ENCODE measurements around the gene OSBPL5. TPM values are rescaled to one million over a fixed set of nuclear protein-coding genes. Genes with fewer than 3 reads are reported as not detected.

The OSBPL5 gene
- total and polyA plus RNA-seq, 9 of the 15 experiments (the other 6 are each of a cell fraction or from before 2014, with no cell fraction given) = 0.06 to 14.8 (median 3.2) TPM

GRCh38 chr11:3091846-3092602, 73.1 kb downstream of the OSBPL5 start (continued):
- peak; percentile 89 for TF ChIP-seq CC2D1A (IDR thresholded peaks at IDR 0.05)
- TF ChIP-seq, protein P1, sequence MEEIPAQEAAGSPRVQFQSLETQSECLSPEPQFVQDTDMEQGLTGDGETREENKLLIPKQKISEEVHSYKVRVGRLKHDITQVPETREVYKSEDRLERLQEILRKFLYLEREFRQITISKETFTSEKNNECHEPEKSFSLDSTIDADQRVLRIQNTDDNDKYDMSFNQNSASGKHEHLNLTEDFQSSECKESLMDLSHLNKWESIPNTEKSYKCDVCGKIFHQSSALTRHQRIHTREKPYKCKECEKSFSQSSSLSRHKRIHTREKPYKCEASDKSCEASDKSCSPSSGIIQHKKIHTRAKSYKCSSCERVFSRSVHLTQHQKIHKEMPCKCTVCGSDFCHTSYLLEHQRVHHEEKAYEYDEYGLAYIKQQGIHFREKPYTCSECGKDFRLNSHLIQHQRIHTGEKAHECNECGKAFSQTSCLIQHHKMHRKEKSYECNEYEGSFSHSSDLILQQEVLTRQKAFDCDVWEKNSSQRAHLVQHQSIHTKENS (CRISPR knock-in tag; IDR thresholded peaks at IDR 0.05) = no peak
- peak; percentile 92 for TF ChIP-seq ARID2 (IDR thresholded peaks at IDR 0.05)
- TF ChIP-seq POLR2AphosphoS5 (IDR thresholded peaks at IDR 0.05; ENCODE audit: control insufficient read depth, insufficient read depth, low read depth, low read length) = no peak
- TF ChIP-seq, protein P2, sequence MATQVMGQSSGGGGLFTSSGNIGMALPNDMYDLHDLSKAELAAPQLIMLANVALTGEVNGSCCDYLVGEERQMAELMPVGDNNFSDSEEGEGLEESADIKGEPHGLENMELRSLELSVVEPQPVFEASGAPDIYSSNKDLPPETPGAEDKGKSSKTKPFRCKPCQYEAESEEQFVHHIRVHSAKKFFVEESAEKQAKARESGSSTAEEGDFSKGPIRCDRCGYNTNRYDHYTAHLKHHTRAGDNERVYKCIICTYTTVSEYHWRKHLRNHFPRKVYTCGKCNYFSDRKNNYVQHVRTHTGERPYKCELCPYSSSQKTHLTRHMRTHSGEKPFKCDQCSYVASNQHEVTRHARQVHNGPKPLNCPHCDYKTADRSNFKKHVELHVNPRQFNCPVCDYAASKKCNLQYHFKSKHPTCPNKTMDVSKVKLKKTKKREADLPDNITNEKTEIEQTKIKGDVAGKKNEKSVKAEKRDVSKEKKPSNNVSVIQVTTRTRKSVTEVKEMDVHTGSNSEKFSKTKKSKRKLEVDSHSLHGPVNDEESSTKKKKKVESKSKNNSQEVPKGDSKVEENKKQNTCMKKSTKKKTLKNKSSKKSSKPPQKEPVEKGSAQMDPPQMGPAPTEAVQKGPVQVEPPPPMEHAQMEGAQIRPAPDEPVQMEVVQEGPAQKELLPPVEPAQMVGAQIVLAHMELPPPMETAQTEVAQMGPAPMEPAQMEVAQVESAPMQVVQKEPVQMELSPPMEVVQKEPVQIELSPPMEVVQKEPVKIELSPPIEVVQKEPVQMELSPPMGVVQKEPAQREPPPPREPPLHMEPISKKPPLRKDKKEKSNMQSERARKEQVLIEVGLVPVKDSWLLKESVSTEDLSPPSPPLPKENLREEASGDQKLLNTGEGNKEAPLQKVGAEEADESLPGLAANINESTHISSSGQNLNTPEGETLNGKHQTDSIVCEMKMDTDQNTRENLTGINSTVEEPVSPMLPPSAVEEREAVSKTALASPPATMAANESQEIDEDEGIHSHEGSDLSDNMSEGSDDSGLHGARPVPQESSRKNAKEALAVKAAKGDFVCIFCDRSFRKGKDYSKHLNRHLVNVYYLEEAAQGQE (IDR thresholded peaks at IDR 0.05; ENCODE audit: borderline replicate concordance) = peak; percentile 93
- TF ChIP-seq, protein P2 (CRISPR knock-in tag; IDR thresholded peaks at IDR 0.05; ENCODE audit: low read depth) = no peak
- TF ChIP-seq, protein P3, sequence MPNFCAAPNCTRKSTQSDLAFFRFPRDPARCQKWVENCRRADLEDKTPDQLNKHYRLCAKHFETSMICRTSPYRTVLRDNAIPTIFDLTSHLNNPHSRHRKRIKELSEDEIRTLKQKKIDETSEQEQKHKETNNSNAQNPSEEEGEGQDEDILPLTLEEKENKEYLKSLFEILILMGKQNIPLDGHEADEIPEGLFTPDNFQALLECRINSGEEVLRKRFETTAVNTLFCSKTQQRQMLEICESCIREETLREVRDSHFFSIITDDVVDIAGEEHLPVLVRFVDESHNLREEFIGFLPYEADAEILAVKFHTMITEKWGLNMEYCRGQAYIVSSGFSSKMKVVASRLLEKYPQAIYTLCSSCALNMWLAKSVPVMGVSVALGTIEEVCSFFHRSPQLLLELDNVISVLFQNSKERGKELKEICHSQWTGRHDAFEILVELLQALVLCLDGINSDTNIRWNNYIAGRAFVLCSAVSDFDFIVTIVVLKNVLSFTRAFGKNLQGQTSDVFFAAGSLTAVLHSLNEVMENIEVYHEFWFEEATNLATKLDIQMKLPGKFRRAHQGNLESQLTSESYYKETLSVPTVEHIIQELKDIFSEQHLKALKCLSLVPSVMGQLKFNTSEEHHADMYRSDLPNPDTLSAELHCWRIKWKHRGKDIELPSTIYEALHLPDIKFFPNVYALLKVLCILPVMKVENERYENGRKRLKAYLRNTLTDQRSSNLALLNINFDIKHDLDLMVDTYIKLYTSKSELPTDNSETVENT (CRISPR knock-in tag; IDR thresholded peaks at IDR 0.05) = 0 out of 2 replicates have a peak, but pooled peaks have one; percentile 30
- no peak for TF ChIP-seq ZNF583 (CRISPR knock-in tag; IDR thresholded peaks at IDR 0.05)
- TF ChIP-seq ESRRB (CRISPR knock-in tag; IDR thresholded peaks at IDR 0.05; ENCODE audit: borderline replicate concordance) = no peak
- peak; percentile 43 to 62; a peak in 2 of 4 replicates for TF ChIP-seq MAZ (CRISPR knock-in tag; conservative IDR thresholded peaks at IDR 0.05 in 1 of 2, IDR thresholded peaks at IDR 0.05 in 1 of 2)
- TF ChIP-seq, protein P4, sequence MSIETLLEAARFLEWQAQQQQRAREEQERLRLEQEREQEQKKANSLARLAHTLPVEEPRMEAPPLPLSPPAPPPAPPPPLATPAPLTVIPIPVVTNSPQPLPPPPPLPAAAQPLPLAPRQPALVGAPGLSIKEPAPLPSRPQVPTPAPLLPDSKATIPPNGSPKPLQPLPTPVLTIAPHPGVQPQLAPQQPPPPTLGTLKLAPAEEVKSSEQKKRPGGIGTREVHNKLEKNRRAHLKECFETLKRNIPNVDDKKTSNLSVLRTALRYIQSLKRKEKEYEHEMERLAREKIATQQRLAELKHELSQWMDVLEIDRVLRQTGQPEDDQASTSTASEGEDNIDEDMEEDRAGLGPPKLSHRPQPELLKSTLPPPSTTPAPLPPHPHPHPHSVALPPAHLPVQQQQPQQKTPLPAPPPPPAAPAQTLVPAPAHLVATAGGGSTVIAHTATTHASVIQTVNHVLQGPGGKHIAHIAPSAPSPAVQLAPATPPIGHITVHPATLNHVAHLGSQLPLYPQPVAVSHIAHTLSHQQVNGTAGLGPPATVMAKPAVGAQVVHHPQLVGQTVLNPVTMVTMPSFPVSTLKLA (conservative IDR thresholded peaks at IDR 0.05) = peak in 1 of 2 experiments; percentile 46; a peak in 1 of 4 replicates
- TF ChIP-seq NR1H2 (CRISPR knock-in tag; IDR thresholded peaks at IDR 0.05) = no peak
- TF ChIP-seq CTBP1 (IDR thresholded peaks at IDR 0.05; ENCODE audit: borderline replicate concordance) = peak; percentile 64; the same call in 1 of the 2 replicates
